Liver (tissue), 3 donors: ENCODE results near the gene IGLL5.
"Not testable (repeated sequence)": the region's sequence is repeated elsewhere in the genome, so short reads cannot be mapped to it uniquely, and the experiment has no call there.

Source experiments
- ATF3 ChIP-seq: IDR thresholded peaks from 2 replicates; pipeline ENCODE4 v1.6.1; 2016; ENCODE audit warnings: antibody characterized with exemption
- CTCF ChIP-seq: fragments of 150-350 bp; IDR thresholded peaks from 2 replicates; pipeline ENCODE4 v1.5.1; 2017; ENCODE audit warnings: improper control_type of control experiment, low read depth, low read length; ENCODE audit not compliant: missing input control
- EGR1 ChIP-seq, 2 donors: IDR thresholded peaks; 2 replicates each; pipeline ENCODE4 v1.6.1; 2016 to 2018; ENCODE audit warnings: antibody characterized with exemption in 2 of 2, low read depth in 2 of 2
- FOXA1 ChIP-seq: IDR thresholded peaks from 2 replicates; pipeline ENCODE4 v1.6.1; 2016; ENCODE audit warnings: antibody characterized with exemption
- GABPA ChIP-seq, 2 donors: IDR thresholded peaks in 1 of 2; conservative IDR thresholded peaks in 1 of 2; 2 replicates each; pipeline ENCODE4 v1.6.1; 2016; ENCODE audit warnings: antibody characterized with exemption in 2 of 2, mild to moderate bottlenecking in 1 of 2, moderate library complexity in 1 of 2
- HNF4G ChIP-seq: IDR thresholded peaks from 2 replicates; pipeline ENCODE4 v1.6.1; 2016; ENCODE audit warnings: antibody characterized with exemption
- JUND ChIP-seq, 2 donors: IDR thresholded peaks; 2 replicates each; pipeline ENCODE4 v1.6.1; 2016; ENCODE audit warnings: antibody characterized with exemption in 2 of 2
- MAX ChIP-seq: IDR thresholded peaks from 2 replicates; pipeline ENCODE4 v1.6.1; 2016; ENCODE audit warnings: antibody characterized with exemption
- NR2F2 ChIP-seq: IDR thresholded peaks from 2 replicates; pipeline ENCODE4 v1.6.1; 2016; ENCODE audit warnings: antibody characterized with exemption
- RAD21 ChIP-seq, 2 donors: IDR thresholded peaks; 2 replicates each; pipeline ENCODE4 v1.6.1; 2016; ENCODE audit warnings: antibody characterized with exemption in 2 of 2, mild to moderate bottlenecking in 2 of 2
- REST ChIP-seq: IDR thresholded peaks from 2 replicates; pipeline ENCODE4 v1.6.1; 2016; ENCODE audit warnings: antibody characterized with exemption, mild to moderate bottlenecking
- RXRA ChIP-seq, 2 donors: IDR thresholded peaks; 2 replicates each; pipeline ENCODE4 v1.6.1; 2017 to 2018; ENCODE audit warnings: antibody characterized with exemption in 2 of 2, mild to moderate bottlenecking in 1 of 2
- SP1 ChIP-seq: IDR thresholded peaks from 2 replicates; pipeline ENCODE4 v1.6.1; 2018; ENCODE audit warnings: antibody characterized with exemption, mild to moderate bottlenecking
- TAF1 ChIP-seq: conservative IDR thresholded peaks from 2 replicates; pipeline ENCODE4 v1.6.1; 2016; ENCODE audit warnings: antibody characterized with exemption, mild to moderate bottlenecking
- donor health status: healthy.
- donor health status: healthy.

- not testable (repeated sequence) for TF ChIP-seq REST; RAD21 (IDR thresholded peaks at IDR 0.05); ATF3; SP1; JUND (IDR thresholded peaks at IDR 0.05); CTCF; MAX; HNF4G; EGR1 (IDR thresholded peaks at IDR 0.05; ENCODE audit: low read depth in 2 of 2); GABPA (IDR thresholded peaks at IDR 0.05 in 1 of 2, conservative IDR thresholded peaks at IDR 0.05 in 1 of 2); TAF1; FOXA1; RXRA (IDR thresholded peaks at IDR 0.05); NR2F2
Observed at GRCh38 chr22:22903781-22904192, 16.2 kb downstream of the IGLL5 start.
